COLO668 (cell line): ENCODE data around the gene SOX9.
"Not testable (repeated sequence)": the region's sequence is repeated elsewhere in the genome, so short reads cannot be mapped to it uniquely, and the experiment has no call there.

ENCODE experiments used
- DNase-seq: peaks from one replicate; lab custom pipeline; 2025; ENCODE audit not compliant: unreplicated experiment; lab: John Stamatoyannopoulos, UW

Gene SOX9

DNA sequence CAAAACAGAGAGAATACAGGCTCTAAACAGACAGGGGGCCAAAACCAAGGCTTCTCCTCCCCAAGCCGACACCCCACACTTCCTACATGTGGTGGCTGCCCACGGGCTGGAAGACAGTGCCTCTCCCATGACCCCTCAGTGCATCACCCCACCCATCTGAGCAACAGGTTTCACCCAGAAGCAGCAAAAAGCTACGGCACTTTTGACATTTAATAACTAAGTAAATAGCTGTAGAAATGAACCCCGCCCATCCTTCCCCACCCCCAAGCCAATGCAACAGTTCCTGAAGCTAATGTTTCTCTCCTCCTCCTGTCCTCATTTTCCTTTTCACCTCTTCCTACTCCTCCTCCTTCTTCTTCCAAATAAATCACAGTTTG is 9.9 kb upstream of the SOX9 start:
- no peak for DNase-seq

DNA sequence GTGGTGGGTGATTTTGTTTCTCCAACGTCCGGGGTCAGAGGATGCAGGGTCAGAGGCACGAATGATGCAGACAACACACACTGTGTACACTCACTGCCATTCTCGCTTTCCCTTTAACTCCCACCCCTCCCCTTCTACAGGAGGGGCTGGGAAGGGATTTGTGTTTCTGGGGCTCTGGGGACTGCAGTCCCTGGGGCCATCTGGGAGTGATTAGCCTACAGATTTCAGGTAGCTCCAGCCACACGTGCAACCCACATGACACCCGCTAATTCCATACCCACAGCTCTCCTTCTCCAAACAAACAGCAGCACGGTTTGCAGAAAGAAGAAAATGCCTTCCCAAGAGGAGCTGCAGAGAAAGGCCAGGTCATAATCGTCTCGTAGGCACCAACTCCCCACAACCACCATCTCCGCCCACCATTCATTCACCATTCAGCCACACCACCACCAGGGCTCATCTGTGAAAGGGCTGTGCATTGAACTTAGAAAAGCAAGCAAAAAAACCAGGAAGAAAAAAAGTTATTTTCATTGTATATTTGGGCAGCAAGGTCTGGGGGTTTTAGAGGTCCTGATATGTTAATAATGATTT is 9.4 kb upstream of the SOX9 start:
- DNase-seq: no peak

GRCh38 chr17:72111926-72112325 is 8.9 kb upstream of the SOX9 start:
- not testable (repeated sequence) for DNase-seq

DNA sequence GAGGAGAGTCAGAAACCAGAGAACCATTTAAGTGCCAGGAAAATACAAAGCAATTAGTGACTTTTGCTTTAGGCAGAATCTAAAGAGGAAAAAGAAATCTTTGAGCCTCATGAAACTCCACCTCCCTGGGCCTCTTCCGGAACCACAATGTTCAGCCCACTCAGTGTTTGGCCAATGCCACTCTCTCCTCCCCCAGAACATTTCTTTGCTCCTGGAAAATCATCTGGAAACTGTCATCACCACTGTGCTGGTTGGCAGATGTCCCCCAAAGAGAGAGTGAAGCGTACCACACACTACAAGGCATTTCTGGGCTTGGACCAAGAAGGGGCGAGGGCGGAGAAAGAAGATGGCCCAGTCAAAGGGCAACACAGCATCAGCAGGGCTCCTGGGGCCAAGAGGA is 7.1 kb upstream of the SOX9 start:
- no peak for DNase-seq

DNA sequence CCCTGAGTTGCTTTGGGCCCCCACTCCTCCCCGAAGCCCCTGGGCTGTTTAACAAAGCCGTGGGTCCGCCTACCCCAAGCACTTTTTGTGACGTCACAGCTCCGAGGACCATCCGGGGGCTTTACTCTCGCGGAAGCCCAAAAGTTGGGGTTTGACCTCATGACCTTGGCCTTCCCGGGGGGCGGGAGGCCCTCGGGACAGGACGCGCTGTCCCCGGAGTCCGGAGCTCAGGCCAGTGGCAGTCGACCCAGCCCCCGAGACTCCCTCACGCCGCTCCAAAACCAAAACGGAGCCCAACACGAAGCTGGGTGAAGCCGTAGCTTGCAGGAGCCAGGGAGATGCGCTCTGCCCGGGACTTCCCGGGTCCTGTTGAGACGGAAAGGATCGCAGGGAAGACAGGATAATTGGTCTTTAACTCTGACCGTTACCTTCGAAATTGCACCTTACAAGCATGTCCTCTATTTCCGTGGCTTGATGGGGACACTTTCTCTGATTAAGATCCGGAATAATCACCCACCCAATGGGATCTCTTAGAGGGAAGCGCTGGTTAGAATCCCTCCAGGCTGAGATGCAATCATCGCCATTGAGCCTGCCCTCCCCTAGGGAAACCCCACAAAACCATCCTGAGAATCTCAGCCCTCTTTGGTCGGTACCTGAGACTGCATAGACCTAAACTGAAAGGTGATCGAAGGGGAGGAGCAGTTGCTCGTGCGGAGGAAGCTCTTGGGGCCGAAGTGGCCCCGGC is 4.9 kb upstream of the SOX9 start:
- no peak for DNase-seq

DNA sequence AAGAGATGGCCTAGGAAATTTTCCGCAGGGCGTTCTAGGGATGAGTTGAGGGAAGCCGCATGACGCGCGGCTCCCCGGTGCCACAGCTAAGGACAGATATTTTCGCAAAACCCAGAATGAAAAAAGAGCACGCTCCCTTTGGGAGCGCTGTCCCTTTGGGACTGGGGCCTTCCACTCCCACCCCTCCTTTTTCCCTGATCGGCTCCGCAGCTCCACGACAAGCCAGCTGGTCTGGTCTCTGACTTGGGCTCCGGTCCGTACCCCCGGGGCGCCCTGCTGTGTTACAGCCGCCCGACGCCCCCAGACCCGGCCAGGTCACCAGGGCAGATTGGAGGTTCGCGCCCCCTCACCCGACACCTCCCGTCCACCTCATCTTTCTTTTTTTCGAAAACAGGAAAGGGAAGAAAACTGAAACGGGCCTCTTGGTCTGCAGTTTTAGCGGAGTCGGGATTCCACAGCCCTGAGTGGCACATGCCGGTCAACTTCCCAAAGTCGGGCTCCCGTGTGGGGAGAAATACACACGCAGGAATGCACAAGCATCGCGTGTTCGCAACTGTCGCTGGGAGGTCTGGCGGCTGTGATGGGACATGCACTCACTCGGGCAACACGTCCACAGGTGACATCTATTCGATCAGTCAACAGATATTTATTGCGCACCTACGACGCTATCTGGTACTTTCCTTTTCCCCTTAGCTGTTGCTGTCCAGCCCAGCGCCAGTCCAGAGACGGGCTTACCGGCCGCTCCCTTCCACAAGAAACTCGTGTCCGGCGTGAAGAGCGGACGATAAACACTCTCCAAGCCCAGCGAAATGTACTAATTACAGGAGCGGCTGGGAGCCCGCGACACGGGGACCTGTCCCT is 3.9 kb upstream of the SOX9 start:
- no peak for DNase-seq

- no peak for DNase-seq
Observed at GRCh38 chr17:72117535-72118334, 3.1 kb upstream of the SOX9 start.

DNA sequence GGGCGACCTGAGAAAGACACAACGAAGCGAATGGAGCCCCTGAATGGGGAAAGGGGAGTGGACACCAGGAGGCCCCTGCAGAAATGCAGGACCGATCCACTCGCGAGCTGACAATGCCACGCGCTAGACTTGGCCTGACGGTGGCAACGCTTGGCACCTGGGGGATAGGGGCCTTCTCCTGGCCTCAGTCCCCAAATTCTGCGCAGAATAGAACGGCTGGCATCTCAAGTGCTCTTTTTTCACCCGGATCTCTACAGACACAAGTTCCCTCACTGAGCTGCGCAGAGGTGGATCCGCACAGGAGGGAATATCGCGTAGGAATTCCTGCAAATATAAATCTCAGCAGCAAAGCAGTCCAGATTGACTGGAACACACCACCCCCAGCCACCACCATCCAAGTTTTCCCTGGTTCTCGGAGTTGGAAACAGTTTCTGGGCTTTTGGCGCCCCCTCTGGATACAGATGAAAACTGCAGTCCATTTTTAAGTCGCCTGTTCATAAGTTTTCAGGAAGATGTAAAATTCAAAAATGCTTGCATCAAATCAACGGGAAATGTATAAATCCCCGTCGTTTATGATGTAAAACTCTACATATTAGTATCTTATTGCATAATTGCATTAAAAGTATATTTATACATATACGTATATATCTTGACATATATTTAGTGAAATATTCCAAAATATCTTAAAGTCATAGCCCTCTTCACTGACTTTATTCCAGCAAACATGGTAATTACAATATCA is 2.3 kb upstream of the SOX9 start:
- DNase-seq: peak; percentile 43

DNA sequence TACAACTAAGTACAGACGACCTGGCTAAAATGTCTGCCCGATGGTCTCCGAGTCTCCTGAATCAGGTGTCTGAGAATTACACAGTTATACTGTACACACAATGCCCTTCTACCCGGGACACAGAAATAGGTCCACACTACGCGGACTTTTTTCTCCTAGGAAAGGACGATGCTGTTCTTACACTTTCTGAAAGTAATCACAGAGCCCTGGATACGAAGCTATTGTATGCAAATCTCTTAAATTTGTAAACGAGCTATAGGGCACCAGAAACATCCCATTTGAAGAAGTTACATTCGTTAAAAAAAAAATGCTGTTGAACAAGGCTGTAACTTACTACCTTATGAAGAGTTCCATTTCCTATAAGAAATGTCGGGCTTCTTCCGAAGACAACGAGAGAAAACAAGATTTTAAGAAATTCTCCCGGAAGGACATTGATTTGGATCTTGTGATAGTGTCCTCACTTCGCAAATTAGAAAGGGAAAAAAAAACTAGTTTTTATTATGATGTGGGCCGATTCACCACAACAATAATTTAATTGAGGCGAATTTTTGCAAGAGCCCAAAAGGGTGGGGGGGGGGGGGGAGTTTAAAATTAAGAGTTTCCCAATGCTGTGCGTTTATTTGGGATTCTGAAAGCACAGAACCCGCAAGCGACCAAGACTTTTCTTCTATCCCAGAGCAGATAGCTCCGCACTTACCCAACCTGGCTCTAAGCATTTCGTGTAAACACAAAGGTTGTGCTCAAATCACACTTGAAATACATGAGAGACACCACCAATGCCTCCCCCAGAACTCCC is 1.5 kb upstream of the SOX9 start:
- DNase-seq: no peak

- DNase-seq: peak; percentile 55
Observed at GRCh38 chr17:72119873-72120641, 763 bp upstream of the SOX9 start.

DNA sequence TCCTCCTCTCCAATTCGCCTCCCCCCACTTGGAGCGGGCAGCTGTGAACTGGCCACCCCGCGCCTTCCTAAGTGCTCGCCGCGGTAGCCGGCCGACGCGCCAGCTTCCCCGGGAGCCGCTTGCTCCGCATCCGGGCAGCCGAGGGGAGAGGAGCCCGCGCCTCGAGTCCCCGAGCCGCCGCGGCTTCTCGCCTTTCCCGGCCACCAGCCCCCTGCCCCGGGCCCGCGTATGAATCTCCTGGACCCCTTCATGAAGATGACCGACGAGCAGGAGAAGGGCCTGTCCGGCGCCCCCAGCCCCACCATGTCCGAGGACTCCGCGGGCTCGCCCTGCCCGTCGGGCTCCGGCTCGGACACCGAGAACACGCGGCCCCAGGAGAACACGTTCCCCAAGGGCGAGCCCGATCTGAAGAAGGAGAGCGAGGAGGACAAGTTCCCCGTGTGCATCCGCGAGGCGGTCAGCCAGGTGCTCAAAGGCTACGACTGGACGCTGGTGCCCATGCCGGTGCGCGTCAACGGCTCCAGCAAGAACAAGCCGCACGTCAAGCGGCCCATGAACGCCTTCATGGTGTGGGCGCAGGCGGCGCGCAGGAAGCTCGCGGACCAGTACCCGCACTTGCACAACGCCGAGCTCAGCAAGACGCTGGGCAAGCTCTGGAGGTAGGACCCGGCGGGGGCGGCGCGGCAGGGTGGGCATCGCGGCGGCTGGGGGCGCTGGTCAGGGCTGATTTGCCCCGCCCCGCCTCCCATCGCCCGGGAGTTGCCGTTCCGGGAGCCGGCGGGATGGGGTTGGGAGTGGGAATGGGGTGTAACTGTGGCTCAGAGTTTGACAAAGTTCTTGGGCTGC is 567 bp downstream of the SOX9 start:
- peak; percentile 54 for DNase-seq

- no peak for DNase-seq
Observed at GRCh38 chr17:72122010-72122764, 1.4 kb downstream of the SOX9 start.

DNA sequence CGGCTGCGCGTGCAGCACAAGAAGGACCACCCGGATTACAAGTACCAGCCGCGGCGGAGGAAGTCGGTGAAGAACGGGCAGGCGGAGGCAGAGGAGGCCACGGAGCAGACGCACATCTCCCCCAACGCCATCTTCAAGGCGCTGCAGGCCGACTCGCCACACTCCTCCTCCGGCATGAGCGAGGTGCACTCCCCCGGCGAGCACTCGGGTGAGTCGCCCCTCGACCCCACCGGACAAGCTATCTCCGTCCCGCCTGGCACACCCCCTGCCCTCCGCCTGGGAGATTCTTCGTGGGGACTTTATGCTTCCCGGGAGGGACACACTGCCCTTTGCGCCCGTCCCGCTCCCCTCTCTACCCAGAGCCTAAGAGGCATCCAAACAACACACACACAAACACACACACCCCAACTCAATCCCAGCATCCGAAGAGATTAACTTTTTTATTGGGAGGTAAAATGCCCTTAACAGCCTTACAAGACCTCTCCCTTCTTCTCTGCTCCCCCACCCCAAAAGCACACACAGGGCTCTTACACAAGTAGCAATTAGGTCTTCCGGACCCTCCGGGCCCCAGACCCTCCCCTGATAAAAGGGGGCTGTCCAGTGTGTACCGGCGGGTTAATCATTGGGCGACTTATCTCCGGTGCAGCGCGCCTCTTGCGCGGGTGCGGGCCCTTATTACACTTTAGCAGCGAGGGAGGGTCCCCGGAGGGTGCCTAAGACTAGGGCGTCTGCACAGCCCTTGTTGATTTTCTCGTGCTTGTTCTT is 2.1 kb downstream of the SOX9 start:
- DNase-seq: no peak

- no peak for DNase-seq
Observed at GRCh38 chr17:72123530-72124437, 3.0 kb downstream of the SOX9 start.

- no peak for DNase-seq
Observed at GRCh38 chr17:72124438-72124775, 3.6 kb downstream of the SOX9 start.

DNA sequence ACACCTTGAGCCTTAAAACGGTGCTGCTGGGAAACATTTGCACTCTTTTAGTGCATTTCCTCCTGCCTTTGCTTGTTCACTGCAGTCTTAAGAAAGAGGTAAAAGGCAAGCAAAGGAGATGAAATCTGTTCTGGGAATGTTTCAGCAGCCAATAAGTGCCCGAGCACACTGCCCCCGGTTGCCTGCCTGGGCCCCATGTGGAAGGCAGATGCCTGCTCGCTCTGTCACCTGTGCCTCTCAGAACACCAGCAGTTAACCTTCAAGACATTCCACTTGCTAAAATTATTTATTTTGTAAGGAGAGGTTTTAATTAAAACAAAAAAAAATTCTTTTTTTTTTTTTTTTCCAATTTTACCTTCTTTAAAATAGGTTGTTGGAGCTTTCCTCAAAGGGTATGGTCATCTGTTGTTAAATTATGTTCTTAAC is 4.4 kb downstream of the SOX9 start:
- no peak for DNase-seq
